ENCODE measurements around the gene GFER.
"Not testable (repeated sequence)": the region's sequence is repeated elsewhere in the genome, so short reads cannot be mapped to it uniquely, and the experiment has no call there.

GFER gene

GRCh38 chr16:2025251-2025650 is 41.3 kb downstream of the GFER start:
- DNase-seq: no peak

DNA sequence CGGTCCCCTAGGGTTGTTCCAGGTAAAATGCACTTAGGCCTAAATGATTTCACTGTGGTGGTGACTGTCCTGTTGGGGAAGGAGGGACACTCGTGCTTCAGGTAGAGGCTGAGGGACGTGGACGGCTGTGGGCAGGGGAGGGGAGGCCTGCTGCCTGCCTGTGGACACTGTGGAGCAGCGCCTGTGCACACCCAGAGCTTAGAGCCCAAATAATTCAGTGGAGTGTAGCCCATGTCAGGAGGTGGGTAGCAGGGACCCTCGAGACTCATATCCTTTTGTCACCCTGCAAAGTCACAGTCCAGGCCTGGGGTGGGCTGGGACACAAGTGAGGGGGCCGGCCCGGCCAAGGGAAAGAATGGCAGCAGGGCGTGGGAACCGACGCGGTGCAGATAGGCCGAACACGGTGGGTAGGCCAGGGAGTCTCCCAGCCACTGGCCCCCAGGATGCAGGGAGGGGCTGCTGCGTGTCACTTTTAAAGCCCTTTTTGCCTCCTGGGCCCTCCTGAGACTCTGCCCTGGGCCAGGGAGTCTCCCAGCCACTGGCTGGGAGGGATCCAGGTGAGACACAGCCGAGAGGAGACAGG is 42.0 kb downstream of the GFER start:
- no peak for DNase-seq

GRCh38 chr16:2026461-2027023 is 42.5 kb downstream of the GFER start, which contains the start of gene NHERF2:
NHERF2 (plus strand) TSS chr16:2026902; CDS start chr16:2027006, 104 bp downstream.
- peak in 13 of 56 donors; percentile 6 to 60 (median 21) for DNase-seq

- peak in 1 of 56 donors; percentile 5 for DNase-seq
Observed at GRCh38 chr16:2027024-2028010, 43.3 kb downstream of the GFER start.

- no peak for DNase-seq
Observed at GRCh38 chr16:2028146-2028545, 44.2 kb downstream of the GFER start.

DNA sequence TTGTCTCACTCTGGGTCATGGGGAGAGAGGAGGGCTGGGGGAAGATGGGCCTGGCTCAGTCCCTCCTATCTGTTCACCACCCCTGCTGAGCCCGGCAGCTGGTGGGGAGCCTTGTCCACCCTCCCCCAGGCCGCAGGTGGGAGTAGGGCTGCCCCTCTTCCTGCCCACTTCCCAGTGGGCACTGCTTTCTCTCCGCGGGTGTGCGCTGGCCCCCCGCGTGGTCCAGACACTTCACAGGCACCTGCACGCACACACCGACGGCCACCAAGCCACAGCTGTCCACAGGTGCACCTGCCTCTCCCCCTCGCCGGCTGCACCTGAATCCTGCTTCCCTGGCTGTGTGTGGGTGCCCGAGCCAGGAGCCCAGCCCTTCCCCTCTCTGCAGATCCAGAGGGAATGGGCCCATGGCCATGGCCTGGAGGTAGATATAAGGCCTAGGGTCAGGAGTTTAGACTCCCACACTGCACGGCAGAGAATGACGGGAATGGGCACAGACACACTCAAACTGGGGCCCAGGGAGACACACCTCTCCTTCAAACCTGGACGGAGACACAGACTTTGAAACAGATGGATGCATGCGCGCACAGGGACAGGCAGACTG is 44.7 kb downstream of the GFER start:
- DNase-seq: no peak

DNA sequence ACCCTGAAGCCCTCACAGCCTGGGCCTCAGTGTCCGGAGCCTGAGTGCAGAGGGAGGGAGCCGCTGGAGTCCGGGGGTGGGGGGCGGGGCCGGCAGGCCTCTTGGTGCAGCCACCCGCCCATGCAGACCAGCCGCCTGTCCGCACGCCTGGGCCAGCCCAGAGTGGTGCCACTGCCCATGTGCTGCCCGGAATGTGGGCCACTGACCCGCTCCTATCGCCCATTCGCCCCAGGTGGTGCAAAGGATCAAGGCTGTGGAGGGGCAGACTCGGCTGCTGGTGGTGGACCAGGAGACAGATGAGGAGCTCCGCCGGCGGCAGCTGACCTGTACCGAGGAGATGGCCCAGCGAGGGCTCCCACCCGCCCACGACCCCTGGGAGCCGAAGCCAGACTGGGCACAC is 45.4 kb downstream of the GFER start:
- DNase-seq: no peak

DNA sequence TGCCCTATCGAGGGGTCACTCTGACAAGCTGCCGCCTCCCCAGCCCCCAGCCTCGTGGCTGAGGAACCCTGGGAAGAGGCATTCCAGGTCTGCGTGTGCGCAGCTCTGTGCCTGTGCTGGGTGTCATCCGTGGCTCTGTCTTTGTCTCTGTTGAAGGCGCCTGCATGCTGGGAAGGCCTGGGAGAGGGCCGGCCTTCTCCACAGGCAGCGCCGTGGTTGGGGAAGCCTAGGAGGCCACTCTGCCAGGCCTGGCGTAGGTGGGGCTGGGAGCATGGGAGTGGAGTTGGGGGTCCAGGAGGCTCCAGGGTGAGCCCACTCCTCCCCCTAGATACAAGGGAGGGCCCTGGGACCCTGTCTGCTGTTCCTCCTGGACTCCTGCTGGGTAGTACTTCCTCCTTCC is 46.0 kb downstream of the GFER start:
- DNase-seq: no peak

DNA sequence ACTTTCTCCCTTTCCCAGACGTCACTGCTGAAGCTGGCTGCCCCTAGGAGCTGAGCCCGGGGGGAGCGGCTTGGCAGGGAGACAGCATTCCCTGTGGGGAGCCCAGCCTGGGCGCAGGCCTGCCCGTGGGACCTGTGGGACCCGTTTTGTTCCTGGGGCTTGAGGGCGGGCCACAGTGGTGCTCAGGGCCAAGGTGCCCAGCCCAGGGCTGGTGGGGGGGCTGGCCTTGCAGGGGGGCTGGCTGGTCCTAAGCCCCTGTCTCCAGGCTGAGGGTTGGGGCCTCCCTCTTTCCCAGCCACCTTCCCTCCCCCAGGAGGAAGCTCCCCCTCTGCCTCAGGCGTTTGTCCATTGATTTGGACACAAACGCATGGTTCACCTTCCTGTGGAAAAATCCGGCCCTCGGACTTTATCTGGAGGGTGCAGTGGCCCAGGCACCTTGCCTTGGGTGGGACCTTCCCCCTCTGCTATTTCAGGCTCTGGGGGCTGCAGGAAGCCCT is 47.1 kb downstream of the GFER start:
- no peak for DNase-seq

DNA sequence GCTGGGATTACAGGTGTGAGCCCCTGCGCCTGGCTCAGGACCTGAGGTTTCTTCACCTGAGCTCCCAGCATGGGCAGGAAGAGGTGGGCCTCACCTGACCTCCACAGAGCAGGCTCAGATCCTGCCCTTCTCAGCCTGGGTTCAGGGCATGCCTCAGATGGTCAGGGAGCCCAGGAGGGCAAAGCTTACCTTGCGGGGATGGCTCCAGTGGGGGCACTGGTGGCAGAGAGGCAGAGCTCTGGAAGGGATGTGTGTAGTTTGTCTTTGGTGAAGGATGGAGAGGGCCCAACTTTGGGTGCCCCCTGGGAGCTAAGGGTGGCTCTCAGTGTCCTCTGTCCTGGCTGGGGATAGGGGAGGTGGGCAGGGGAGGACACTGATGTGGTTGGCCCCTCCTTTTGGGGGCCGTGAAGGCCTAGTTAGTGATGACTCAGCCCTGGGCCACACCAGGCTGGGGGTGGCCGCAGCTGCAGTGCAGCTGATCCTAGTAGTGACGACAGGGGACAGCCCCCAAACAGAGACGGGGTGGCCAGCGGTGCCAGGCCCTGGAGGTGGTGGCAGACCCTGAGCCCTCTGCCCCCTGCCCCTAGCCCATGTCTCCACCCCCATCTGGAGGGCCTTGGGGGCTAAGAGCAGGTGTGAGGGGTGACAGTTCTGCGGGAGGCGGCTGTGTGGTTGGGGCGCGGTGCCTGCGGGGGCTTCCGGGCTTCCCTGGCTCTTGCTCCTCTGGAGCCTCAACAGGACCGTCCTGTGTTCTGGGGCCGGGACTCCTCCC is 48.5 kb downstream of the GFER start:
- peak in 34 of 56 donors; percentile 14 to 76 (median 55) for DNase-seq

DNA sequence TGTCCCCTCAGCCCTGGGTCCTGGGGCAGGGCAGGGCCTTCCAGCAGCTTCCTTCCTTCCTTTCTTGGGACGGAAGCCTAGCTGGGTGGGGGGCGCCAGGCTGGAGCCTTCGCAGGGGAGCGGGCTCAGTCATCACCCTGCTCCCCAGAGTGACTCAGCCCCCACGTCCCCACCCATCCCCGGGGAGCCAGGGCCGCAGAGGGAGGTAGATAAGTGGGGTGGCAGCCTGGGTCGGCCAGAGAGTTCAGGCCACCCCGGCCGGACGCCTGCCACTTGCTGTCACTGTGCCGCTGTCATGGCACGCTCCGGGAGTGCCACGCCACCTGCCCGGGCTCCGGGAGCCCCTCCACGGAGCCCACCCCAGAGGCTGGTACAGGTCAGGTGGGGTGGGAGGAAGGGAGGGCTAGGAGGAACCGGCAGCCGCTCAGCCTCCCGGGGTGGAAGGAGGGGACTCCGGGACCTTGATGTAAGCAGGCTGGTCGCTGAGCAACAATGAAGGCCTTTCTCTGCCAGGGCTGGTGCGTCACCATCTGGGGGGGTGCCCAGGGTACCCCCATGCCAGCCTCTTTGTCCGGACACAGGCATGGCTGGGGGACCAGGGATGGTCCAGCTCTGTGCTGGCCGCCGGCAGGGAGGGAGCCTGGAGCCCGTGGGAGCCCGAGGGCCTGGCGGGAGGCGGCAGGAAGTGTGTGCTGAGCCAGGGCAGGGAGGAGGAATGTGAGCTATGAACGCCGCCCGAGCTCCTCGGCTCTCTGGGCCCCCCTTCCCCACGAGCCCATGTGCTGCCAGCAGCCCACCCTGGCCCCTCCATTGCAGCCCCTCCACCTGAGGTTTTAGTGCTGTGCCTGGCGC is 49.3 kb downstream of the GFER start:
- DNase-seq: peak; percentile 37 to 97 (median 89)

DNA sequence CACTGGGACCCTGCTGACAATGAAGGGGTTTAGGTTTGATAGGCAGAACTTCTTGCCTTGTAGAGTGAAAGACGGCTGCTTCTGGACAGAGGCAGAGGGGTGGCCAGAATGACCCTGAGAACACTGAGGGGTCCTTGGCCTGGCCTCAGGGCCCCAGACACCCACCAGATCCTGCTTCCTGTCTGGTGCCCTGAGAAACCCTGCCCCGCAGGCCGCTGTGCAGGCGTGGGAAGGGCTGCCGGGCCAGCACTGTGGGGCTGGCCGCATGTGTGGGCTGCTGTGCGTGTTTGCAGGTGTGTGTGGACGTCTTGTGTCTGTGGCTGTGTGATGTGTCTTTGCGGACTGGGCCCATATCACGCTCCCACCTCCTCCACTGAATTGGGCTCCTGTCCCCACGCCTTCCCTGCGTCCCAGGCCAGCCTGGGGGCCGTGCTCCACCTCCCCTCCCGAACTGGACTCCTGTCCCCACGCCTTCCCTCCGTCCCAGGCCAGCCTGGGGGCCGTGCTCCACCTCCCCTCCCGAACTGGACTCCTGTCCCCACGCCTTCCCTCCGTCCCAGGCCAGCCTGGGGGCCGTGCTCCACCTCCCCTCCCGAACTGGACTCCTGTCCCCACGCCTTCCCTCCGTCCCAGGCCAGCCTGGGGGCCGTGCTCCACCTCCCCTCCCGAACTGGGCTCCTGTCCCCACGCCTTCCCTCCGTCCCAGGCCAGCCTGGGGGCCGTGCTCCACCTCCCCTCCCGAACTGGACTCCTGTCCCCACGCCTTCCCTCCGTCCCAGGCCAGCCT is 50.1 kb downstream of the GFER start:
- DNase-seq: not testable (repeated sequence)

DNA sequence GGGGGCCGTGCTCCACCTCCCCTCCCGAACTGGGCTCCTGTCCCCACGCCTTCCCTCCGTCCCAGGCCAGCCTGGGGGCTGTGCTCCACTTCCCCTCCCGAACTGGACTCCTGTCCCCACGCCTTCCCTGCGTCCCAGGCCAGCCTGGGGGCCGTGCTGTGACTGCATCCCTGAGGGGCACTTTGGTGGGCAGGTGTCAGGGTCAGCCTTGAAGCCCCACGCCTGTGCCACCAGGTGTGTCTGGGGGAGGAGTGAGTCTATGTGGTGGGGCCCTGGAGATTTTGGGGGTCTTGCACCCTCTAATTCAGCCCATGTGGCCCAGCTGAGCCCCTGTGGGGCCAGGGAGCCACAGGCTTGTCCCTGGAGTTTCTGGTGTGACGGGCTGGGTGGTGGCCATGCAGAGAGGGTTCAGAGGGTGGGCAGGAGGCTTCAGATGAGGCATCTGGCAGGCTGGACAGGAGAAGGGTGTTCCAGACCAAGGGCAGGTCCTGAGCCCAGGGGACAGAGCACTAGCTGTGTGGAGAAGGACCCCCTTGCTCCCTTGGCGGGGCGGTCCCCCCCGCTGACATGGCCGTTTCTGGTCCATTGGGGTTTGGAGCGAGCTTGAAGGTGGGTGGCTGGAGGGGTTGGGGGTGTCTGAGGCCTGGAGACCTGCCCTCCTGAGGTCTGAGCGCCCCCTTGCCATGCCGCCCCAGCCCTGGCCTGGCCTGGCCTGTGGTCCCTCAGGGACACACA is 50.9 kb downstream of the GFER start:
- DNase-seq: no peak

- DNase-seq: peak in 4 of 56 donors; percentile 13 to 36 (median 24)
Observed at GRCh38 chr16:2035431-2036199, 51.6 kb downstream of the GFER start.

GRCh38 chr16:2036200-2036966 is 52.4 kb downstream of the GFER start:
- DNase-seq: no peak

DNA sequence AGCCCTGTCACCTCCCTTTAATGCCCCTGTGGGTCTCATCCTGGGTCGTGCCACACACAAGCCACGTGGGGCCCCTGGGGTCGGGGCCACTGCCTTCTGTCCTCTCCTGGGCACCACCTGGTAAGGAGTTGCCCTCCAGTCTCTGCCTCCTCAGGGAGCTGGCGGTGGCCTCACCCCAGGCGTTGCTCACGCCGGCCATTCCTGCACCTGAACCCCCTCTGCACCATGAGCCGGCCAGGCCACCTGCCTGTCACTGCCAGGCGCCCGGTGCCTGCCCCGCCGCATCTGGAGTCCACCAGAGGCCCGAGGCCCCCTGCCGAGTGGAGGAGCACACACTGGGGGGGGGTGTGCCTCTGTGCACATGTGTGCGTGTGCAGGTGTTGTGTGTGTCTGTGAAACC is 53.1 kb downstream of the GFER start:
- no peak for DNase-seq

Data from amygdala (tissue), 56 donors.